Sigmoid colon (tissue), 7 donors: Measurements from ENCODE around the gene INO80D. TPM values are rescaled to one million over a fixed set of nuclear protein-coding genes. Genes with fewer than 3 reads are reported as not detected.
"Not testable (repeated sequence)": the region's sequence is repeated elsewhere in the genome, so short reads cannot be mapped to it uniquely, and the experiment has no call there.

ENCODE experiments used
- DNase-seq: peaks from one replicate; pipeline ENCODE4 v3.0.0-alpha.2; 2019
- H3K27ac ChIP-seq, 4 donors: fragments of 200-600 bp; sonication (generic); one replicate each; pipeline ENCODE4 v1.5.1; 2016 to 2019; ENCODE audit warnings: mild to moderate bottlenecking in 1 of 4
- H3K27me3 ChIP-seq, 3 donors: fragments of 200-600 bp; sonication (generic); one replicate each; pipeline ENCODE4 v1.5.1; 2019; ENCODE audit warnings: mild to moderate bottlenecking in 1 of 3
- H3K36me3 ChIP-seq, 4 donors: fragments of 200-600 bp; sonication (generic); one replicate each; pipeline ENCODE4 v1.5.1; 2016 to 2019
- H3K4me1 ChIP-seq, 4 donors: fragments of 200-600 bp; sonication (generic); one replicate each; pipeline ENCODE4 v1.5.1; 2017 to 2019
- H3K4me3 ChIP-seq, 4 donors: fragments of 200-600 bp; sonication (generic); one replicate each; pipeline ENCODE4 v1.5.1; 2017 to 2019; ENCODE audit warnings: mild to moderate bottlenecking in 2 of 4, moderate library complexity in 1 of 4
- H3K9me3 ChIP-seq, 4 donors: fragments of 200-600 bp in 3 of 4; sonication (generic) in 3 of 4; one replicate each; pipeline versions ENCODE4 v1.5.1 to v1.6.1; 2013 to 2019
- EP300 ChIP-seq, 4 donors: sonication (generic); formaldehyde crosslinking; IDR thresholded peaks; one replicate each; pipeline ENCODE4 v1.6.1; 2017; ENCODE audit warnings: antibody characterized with exemption in 4 of 4
- POLR2A ChIP-seq, 2 donors: fragments of 450-650 bp; IDR thresholded peaks; one replicate each; pipeline ENCODE4 v1.6.1; 2016; ENCODE audit warnings: antibody characterized with exemption in 2 of 2, mild to moderate bottlenecking in 2 of 2, moderate library complexity in 2 of 2
- POLR2AphosphoS5 ChIP-seq, 4 donors: sonication (generic); formaldehyde crosslinking; IDR thresholded peaks; one replicate each; pipeline ENCODE4 v1.6.1; 2017; ENCODE audit warnings: antibody characterized with exemption in 4 of 4
- WGBS, 2 donors: extraction: QIAGEN DNeasy Blood & Tissue Kit; methylation state at CpG; one replicate each; pipeline ENCODE4 v1.1.7; 2013; 5-methylcytosine and 5-hydroxymethylcytosine counted together
- intact Hi-C: fragments of 100-400 bp; cut with DNase I; formaldehyde crosslinking; loops from one replicate; pipeline ENCODE4 v1.15.1; 2023
- polyA plus RNA-seq, 3 donors: library from polyadenylated mRNA; stranded (reverse); fragments of 200-250 nt; gene quantifications; one replicate each; pipeline ENCODE4 v1.2.3, GENCODE V29; 2013
- total RNA-seq, 4 donors: library from RNA; depleted of rRNA; stranded (reverse); fragments of >200 nt; gene quantifications; one replicate each; pipeline ENCODE4 v1.1.0, GENCODE V29; 2016
- TF ChIP-seq, protein P1 (sequence below), 4 experiments: fragments of 450-650 bp in 3 of 4; fragments of 200-600 bp in 1 of 4; IDR thresholded peaks; one replicate each; pipeline ENCODE4 v1.5.1; 2016 to 2019; ENCODE audit warnings: antibody characterized with exemption in 4 of 4, mild to moderate bottlenecking in 3 of 4, moderate library complexity in 2 of 4
- donor health status: healthy with polysubstance abuse.
- donor health status: Bipolar disorder and iron deficiency.
- donor health status: healthy.

INO80D gene
- total and polyA plus RNA-seq, 7 donors, result 1.2 to 19.8 (median 13.0) TPM

DNA sequence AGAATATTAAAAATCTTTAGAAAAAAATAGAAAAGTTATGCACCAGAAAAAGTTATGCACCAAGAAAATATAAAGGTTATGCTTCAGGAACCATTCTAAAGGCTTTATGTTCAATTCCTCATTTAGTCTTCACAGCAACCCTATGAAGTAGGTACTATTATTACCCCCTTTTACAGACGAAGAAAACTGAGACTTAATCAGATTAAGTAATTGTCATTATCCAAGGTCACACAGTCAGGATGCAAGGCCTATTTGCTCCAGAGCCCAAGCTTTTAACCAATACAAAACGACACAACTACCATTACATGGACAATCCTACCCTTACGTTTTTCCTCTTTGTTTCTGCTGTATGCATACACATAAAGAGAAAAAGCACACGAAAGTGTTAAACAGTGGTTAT lies 5.0 kb downstream of the INO80D start:
- WGBS, 2 donors, result 85 to 86% methylated on average over 4 of the region's 4 CpGs

DNA sequence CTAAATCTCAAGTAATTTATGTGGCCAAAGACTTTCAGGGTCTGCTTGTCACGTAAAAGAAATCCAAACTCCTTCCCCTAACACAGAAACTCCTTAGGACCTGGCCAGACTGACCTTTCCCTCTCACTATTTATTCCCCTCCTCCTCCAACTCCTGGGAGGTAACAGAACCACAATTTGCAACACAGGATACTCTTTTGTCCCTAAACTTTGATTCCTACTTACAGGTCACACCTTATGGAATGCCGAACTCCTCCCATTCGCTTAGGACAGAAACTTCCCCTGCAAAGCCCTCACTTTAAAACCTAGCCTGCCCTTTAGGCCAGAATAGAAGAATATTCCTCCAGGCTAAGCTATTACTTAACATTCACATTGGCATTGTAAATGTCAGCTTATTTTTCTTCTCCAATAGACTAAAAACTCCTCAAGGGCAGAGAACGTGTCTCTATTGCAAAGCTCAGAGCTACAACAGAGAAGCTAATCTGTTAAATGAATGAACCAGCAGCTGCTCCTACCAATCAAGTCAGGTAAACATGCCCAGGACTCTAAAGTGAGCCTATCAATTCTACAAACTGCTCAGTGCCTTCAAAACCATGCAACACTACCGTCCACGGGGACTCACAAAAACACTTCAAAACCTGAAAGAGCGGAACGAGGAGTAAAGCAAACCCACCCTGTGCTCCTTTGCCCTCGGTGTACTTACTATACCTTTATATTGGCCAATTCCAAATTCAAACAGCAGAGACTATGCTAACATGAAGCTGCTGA lies 6.1 kb downstream of the INO80D start:
- no peak overlapping the region for H3K4me3 ChIP-seq
- no peaks in the 10 kb centered on the region for H3K36me3 ChIP-seq
- no peaks in the 10 kb centered on the region for H3K27me3 ChIP-seq
- peaks cover 0 to 40% (median 24%) of the 10 kb centered on the region in 4 donors for H3K4me1 ChIP-seq
- 73 to 83% methylated on average over 9 of the region's 9 CpGs for WGBS, 2 donors
- H3K27ac ChIP-seq, result no peak overlapping the region
- DNase-seq, result no peak
- intact Hi-C loops, result no loop called here
- TF ChIP-seq POLR2AphosphoS5 (IDR thresholded peaks at IDR 0.05) (no peak), POLR2A (IDR thresholded peaks at IDR 0.05) (no peak), EP300 (IDR thresholded peaks at IDR 0.05) (no peak)
- TF ChIP-seq, protein P1, sequence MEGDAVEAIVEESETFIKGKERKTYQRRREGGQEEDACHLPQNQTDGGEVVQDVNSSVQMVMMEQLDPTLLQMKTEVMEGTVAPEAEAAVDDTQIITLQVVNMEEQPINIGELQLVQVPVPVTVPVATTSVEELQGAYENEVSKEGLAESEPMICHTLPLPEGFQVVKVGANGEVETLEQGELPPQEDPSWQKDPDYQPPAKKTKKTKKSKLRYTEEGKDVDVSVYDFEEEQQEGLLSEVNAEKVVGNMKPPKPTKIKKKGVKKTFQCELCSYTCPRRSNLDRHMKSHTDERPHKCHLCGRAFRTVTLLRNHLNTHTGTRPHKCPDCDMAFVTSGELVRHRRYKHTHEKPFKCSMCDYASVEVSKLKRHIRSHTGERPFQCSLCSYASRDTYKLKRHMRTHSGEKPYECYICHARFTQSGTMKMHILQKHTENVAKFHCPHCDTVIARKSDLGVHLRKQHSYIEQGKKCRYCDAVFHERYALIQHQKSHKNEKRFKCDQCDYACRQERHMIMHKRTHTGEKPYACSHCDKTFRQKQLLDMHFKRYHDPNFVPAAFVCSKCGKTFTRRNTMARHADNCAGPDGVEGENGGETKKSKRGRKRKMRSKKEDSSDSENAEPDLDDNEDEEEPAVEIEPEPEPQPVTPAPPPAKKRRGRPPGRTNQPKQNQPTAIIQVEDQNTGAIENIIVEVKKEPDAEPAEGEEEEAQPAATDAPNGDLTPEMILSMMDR (IDR thresholded peaks at IDR 0.05), result no peak
- H3K9me3 ChIP-seq, result no peaks in the 10 kb centered on the region

More for the DNA sequence above, 5.0 kb downstream of the INO80D start:
- H3K9me3 ChIP-seq, result no peaks in the 10 kb centered on the region
- TF ChIP-seq, protein P1 (IDR thresholded peaks at IDR 0.05), result no peak
- no peak for TF ChIP-seq EP300 (IDR thresholded peaks at IDR 0.05)
- no peak for TF ChIP-seq POLR2A (IDR thresholded peaks at IDR 0.05)
- TF ChIP-seq POLR2AphosphoS5 (IDR thresholded peaks at IDR 0.05), result no peak
- H3K36me3 ChIP-seq, result no peaks in the 10 kb centered on the region
- no peak overlapping the region for H3K4me3 ChIP-seq
- H3K4me1 ChIP-seq, result peaks cover 0 to 40% (median 24%) of the 10 kb centered on the region in 4 donors
- DNase-seq, result no peak
- no peak overlapping the region for H3K27ac ChIP-seq
- H3K27me3 ChIP-seq, result no peaks in the 10 kb centered on the region
- intact Hi-C loops, result no loop called here

DNA sequence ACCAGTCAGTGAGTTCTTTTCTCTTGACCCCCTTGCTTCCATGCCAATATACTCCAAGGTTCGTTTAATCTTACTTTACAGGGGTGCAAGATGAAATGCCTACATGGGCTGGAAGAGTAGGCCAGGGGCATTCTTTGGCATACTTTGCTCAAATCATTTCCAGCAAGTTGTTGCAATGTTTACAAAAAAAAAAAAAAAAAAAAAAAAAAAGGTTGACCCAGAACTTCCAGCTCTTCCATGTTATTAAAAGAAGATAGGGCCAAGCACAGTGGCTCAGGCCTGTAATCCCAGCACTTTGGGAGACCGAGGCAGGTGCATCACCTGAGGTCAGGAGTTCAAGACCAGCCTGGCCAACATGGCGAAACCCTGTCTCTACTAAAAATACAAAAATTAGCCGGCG lies 8.1 kb downstream of the INO80D start:
- H3K4me3 ChIP-seq, H3K36me3 ChIP-seq, H3K9me3 ChIP-seq, H3K27me3 ChIP-seq, DNase-seq, intact Hi-C loops: not testable (repeated sequence)
- WGBS, 2 donors, result 86 to 91% methylated on average over 5 of the region's 5 CpGs
- H3K4me1 ChIP-seq, result peaks cover 0 to 28% (median 17%) of the 10 kb centered on the region in 4 donors
- peak overlapping the region in 2 of 4 donors; percentile 10 to 14 for H3K27ac ChIP-seq

DNA sequence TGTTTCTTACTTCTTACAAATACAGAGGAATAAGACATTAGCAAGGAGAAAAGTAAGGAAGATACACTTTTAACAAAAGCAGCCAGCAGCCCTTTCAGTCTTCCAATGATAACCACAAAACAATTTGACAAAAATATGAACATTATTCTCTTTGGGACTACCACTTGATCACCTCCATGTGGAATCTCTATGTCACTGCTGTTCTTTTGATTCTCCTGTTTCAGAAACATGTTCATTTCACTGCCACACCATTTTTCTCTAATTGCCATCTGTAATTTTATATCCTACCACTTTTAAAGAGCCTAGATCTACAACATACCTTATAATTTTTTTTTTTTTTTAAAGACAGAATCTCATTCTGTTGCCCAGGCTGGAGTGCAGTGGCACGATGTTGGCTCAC lies 10.9 kb downstream of the INO80D start:
- TF ChIP-seq POLR2AphosphoS5 (IDR thresholded peaks at IDR 0.05) (no peak), POLR2A (IDR thresholded peaks at IDR 0.05) (no peak), EP300 (IDR thresholded peaks at IDR 0.05) (no peak)
- TF ChIP-seq, protein P1 (IDR thresholded peaks at IDR 0.05), result no peak
- no peak for DNase-seq
- WGBS, 2 donors, result 97 to 100% methylated on average over 1 of the region's 1 CpG
- H3K9me3 ChIP-seq, result no peaks in the 10 kb centered on the region
- no peak overlapping the region for H3K4me3 ChIP-seq
- no peaks in the 10 kb centered on the region for H3K36me3 ChIP-seq
- no peaks in the 10 kb centered on the region for H3K27me3 ChIP-seq
- no peak overlapping the region for H3K27ac ChIP-seq
- intact Hi-C loops, result no loop called here
- peaks cover 0 to 15% (median 11%) of the 10 kb centered on the region in 4 donors for H3K4me1 ChIP-seq

DNA sequence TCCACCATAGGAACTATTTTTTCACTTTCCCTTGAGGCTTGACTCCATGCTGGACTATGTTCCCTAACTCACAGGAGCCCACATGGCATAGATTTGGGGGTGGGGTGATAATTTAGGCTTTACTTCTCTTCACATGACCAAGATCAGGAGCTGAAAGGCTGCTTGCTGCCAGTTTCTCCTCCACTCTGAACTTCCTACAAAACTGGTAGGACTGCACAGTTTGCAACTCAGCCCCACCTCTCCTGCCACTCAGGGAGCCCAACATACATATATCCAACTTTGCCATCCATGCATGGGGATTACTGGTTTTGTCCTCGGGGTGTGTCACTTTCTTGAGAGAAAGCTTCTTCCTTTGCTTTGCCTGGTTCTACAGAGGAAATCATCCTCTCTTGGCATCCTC lies 14.2 kb downstream of the INO80D start:
- DNase-seq, result no peak
- H3K4me3 ChIP-seq, result no peak overlapping the region
- no peaks in the 10 kb centered on the region for H3K36me3 ChIP-seq
- peaks cover 0 to 6% (median 0%) of the 10 kb centered on the region in 4 donors for H3K4me1 ChIP-seq
- intact Hi-C loops, result no loop called here
- 65 to 91% methylated on average over 1 of the region's 1 CpG for WGBS, 2 donors
- TF ChIP-seq POLR2AphosphoS5 (IDR thresholded peaks at IDR 0.05), result no peak
- no peak for TF ChIP-seq EP300 (IDR thresholded peaks at IDR 0.05)
- TF ChIP-seq POLR2A (IDR thresholded peaks at IDR 0.05), result no peak
- TF ChIP-seq, protein P1 (IDR thresholded peaks at IDR 0.05), result no peak
- no peak overlapping the region for H3K27ac ChIP-seq
- no peaks in the 10 kb centered on the region for H3K27me3 ChIP-seq
- H3K9me3 ChIP-seq, result no peaks in the 10 kb centered on the region
